Mesodermal cell (in vitro differentiated cells): Measurements from ENCODE around the gene ZNF683.

Experiments used
- H3K27ac ChIP-seq: 2 replicates; pipeline ENCODE4 v1.7.0; 2013; ENCODE audit warnings: mild to moderate bottlenecking, low read depth, low read length, moderate library complexity; ENCODE audit not compliant: severe bottlenecking
- H3K36me3 ChIP-seq: 2 replicates; pipeline ENCODE4 v1.7.1; 2013; ENCODE audit warnings: mild to moderate bottlenecking, low read length, moderate library complexity; ENCODE audit not compliant: control insufficient read depth, insufficient read depth
- H3K4me1 ChIP-seq: one replicate; pipeline ENCODE4 v1.7.1; 2013; ENCODE audit warnings: mild to moderate bottlenecking, low read length; ENCODE audit not compliant: insufficient read depth, control insufficient read depth, poor library complexity, severe bottlenecking
- H3K4me3 ChIP-seq: 2 replicates; pipeline ENCODE4 v1.7.0; 2013; ENCODE audit warnings: low read length, control low read depth, mild to moderate bottlenecking; ENCODE audit not compliant: insufficient read depth, poor library complexity, severe bottlenecking; ENCODE audit errors: extremely low read depth
- H3K9me3 ChIP-seq: 2 replicates; pipeline ENCODE4 v1.7.1; 2013; ENCODE audit warnings: mild to moderate bottlenecking, low read length, moderate library complexity; ENCODE audit not compliant: control insufficient read depth
- WGBS, 2 experiments: methylation state at CpG; one replicate each; pipeline ENCODE4 v1.1.5; 2013; ENCODE audit warnings: missing lambda C conversion rate in 2 of 2; ENCODE audit not compliant: insufficient coverage in 2 of 2; 5-methylcytosine and 5-hydroxymethylcytosine counted together

The ZNF683 gene

DNA sequence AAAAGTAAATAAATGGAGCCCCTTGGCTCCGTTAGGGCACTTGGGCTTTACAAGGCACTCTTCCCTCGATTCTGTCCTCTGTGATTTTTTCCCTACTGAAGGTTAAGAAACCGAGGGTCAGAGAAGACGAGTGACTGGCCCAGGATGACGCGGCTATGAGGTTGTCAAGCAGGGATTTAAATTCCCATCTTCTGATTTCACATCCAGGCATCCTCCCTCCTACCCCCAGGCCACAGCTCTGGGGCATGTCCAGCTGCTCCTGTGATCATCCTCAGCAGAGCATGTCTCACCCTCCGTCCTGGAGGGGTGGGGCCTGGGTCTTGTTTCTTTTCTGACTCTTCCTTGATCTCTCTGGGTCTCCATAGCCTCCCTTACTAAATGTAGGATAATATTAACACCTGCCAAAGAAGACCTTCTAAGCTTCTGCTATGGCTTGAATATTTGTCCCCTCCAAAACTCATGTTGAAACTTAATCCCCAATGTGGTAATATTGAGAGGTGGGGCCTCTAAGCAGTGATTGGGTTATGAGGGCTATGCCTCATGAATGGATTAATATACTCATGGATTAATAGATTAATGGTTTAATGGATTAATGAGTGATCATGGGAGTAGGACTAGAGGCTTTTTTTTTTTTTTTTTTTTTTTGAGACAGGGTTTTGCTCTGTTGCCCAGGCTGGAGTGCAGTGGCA is 23.2 kb downstream of the ZNF683 start:
- H3K4me3 ChIP-seq, result no peak overlapping the region
- H3K9me3 ChIP-seq, result no peaks in the 10 kb centered on the region
- H3K36me3 ChIP-seq, result no peaks in the 10 kb centered on the region
- H3K27ac ChIP-seq, result no peak overlapping the region
- 84 to 98% methylated on average over 3 to 6 of the region's 7 CpGs for WGBS, 2 experiments
- H3K4me1 ChIP-seq, result peaks cover 29% of the 10 kb centered on the region

- peaks cover 21% of the 10 kb centered on the region for H3K4me1 ChIP-seq
- no peak overlapping the region for H3K27ac ChIP-seq
- H3K36me3 ChIP-seq, result no peaks in the 10 kb centered on the region
- 85 to 91% methylated on average over 7 of the region's 10 CpGs for whole genome bisulfite sequencing, 2 experiments
- no peak overlapping the region for H3K4me3 ChIP-seq
- H3K9me3 ChIP-seq, result no peaks in the 10 kb centered on the region
Observed at GRCh38 chr1:26346274-26347033, 26.1 kb downstream of the ZNF683 start.

GRCh38 chr1:26345718-26346117 is 26.8 kb downstream of the ZNF683 start:
- Histone ChIP-seq H3K36me3 (no peaks in the 10 kb centered on the region), H3K4me3 (no peak overlapping the region), H3K4me1 (peaks cover 14% of the 10 kb centered on the region), H3K27ac (no peak overlapping the region), H3K9me3 (no peaks in the 10 kb centered on the region)
- WGBS, 2 experiments, result 86 to 96% methylated on average over 12 to 15 of the region's 15 CpGs

DNA sequence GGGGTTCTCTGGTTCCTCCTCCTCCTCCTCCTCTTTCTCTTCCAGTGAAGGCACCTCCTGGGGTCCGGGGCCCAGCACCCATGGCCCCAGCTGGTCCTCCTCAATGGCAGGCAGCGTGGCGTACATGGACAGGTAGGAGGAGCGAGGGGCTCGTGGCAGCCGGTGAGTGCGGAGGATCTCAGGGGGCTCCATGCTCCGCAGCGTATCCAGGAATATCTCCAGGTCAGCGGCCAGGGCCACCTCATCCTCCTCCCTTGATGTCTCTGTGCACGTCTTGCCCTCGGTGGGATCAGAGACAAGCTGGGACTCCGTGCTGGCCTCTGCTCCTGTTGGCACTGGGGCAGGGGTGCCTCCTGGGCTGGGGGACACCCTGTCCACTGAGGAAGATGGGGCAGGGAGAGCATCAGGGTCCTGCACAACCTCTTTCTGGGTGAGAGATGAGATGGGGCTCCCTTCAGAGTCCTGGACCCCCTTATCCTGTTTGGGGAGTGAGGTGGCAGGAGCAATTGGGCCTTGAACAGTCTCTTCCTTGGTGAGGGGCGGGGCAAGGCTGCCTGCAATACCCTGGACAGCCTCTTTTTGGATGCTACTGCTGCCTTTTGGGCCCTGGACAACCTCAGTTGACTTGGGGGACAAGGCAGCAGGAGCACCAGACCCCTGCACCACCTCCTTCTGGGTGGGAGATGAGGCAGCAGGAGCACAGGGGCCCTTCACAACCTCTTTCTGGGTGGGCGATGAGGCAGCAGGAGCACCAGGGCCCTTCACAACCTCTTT is 28.2 kb downstream of the ZNF683 start:
- Histone ChIP-seq H3K27ac (no peak overlapping the region), H3K4me1 (peaks cover 11% of the 10 kb centered on the region)
- 94 to 96% methylated on average over 14 of the region's 15 CpGs for WGBS, 2 experiments

DNA sequence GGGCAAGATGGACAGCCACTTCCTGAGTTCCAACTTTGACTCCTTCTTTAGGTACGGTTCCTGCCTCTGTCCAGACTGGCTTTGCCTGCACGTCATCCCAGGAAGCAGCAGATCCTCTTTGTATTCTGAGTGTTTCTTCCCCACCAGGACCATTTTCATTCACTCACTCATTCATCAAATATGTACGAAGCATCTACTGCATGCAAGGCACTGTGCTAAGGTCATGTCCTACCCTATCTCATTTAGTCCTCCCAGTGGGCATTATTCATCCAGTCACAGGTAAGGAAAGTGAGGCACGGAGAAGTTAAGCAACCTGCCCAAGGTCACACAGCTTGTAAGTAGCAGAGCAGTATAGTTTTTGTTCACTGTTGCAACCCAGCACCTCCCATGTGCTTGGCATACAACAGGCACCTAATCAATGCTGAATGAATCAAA is 32.5 kb downstream of the ZNF683 start:
- no peaks in the 10 kb centered on the region for H3K9me3 ChIP-seq
- no peak overlapping the region for H3K27ac ChIP-seq
- H3K4me1 ChIP-seq, result peaks cover 14% of the 10 kb centered on the region
- 88 to 92% methylated on average over 3 to 4 of the region's 4 CpGs for WGBS, 2 experiments
- H3K4me3 ChIP-seq, result no peak overlapping the region
- H3K36me3 ChIP-seq, result no peaks in the 10 kb centered on the region

More for the DNA sequence above, 28.2 kb downstream of the ZNF683 start:
- no peaks in the 10 kb centered on the region for H3K9me3 ChIP-seq
- H3K36me3 ChIP-seq, result no peaks in the 10 kb centered on the region
- no peak overlapping the region for H3K4me3 ChIP-seq

- WGBS, 2 experiments, result 89 to 100% methylated on average over 1 of the region's 1 CpG
- Histone ChIP-seq H3K36me3 (no peaks in the 10 kb centered on the region), H3K4me1 (peaks cover 14% of the 10 kb centered on the region), H3K4me3 (no peak overlapping the region), H3K9me3 (no peaks in the 10 kb centered on the region), H3K27ac (no peak overlapping the region)
Observed at GRCh38 chr1:26338670-26339069, 33.9 kb downstream of the ZNF683 start.

GRCh38 chr1:26337625-26338024 is 34.9 kb downstream of the ZNF683 start:
- 57 to 66% methylated on average over 3 of the region's 4 CpGs for WGBS, 2 experiments
- Histone ChIP-seq H3K36me3 (no peaks in the 10 kb centered on the region), H3K4me1 (peaks cover 14% of the 10 kb centered on the region), H3K9me3 (no peaks in the 10 kb centered on the region), H3K27ac (no peak overlapping the region), H3K4me3 (no peak overlapping the region)

- WGBS, 2 experiments, result 81 to 89% methylated on average over 6 of the region's 7 CpGs
- Histone ChIP-seq H3K4me1 (peaks cover 14% of the 10 kb centered on the region), H3K27ac (no peak overlapping the region), H3K36me3 (no peaks in the 10 kb centered on the region), H3K9me3 (no peaks in the 10 kb centered on the region), H3K4me3 (no peak overlapping the region)
Observed at GRCh38 chr1:26337206-26337535, 35.4 kb downstream of the ZNF683 start.

DNA sequence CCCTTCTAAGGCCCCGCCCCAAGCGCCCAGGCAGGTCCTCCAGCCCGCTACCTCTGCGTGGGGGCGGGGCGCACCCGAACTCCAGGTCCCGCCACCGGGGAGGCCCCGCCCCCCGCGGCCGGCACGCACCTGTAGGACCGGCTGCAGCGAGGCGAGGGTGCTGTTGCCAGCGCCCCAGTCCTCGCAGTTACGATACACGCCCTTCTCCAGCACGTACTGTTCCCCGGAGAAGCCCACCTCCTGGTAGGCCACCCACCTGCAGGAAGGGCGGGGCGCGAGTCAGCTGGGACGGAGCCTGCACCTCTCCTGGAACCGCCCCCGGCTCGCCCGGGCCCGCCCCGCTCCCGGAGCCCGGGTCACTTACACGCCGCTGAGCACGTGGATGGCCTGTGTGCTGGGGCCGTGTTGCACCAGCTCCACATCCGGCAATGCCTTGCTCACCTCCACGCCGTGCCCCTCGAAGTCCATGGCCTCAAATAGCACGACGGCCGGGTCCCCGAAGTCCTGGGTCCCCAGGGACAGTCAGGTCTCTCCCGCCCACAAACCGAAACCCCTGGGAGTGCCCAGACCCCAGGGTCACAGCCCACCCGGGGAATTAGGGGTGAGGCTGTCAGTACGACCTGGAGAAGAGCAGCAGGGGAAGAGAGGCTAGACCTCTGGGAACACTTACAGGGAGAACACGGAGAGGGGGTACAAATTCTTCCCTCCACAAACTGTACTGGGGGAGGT is 35.9 kb downstream of the ZNF683 start:
- H3K36me3 ChIP-seq, result no peaks in the 10 kb centered on the region
- WGBS, 2 experiments, result 20 to 27% methylated on average over 37 of the region's 52 CpGs
- H3K4me3 ChIP-seq, result peak overlapping the region; percentile 52
- H3K9me3 ChIP-seq, result no peaks in the 10 kb centered on the region
- H3K4me1 ChIP-seq, result peaks cover 14% of the 10 kb centered on the region
- H3K27ac ChIP-seq, result no peak overlapping the region

DNA sequence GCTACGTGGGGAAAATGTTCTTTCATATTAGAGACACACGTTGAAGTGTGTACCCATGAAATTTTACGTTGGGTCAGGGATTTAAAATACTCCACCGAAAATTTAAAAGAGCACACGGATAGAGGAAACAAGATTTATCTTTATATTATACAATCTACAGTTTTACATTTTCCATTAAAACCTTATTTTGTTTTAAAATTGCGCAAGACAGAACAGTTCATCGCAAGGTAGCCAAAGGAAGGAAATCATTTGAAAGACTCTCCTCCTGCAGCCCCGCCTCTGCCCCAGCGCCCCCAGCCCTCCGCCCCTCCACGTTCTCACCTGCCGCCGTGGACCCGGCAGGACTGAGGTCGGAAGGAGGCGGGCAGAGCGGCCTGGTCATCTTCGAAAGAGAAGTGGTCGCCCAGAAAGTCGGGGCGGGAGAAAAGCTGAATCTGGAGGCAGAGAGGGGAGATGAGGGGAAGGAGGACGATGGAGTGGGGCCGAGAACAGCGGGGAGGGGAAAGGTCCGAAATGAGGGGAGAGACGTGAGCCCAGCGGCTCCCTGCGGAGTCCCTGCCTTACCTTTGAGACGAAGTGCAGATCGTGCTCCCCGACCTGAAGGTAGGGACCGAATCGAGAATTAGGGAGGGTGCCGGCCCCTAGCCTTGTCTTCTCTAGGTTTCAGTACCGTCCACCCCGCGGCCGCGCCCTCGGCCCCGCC is 36.6 kb downstream of the ZNF683 start:
- no peaks in the 10 kb centered on the region for H3K9me3 ChIP-seq
- no peak overlapping the region for H3K27ac ChIP-seq
- no peaks in the 10 kb centered on the region for H3K36me3 ChIP-seq
- peak overlapping the region; percentile 52 for H3K4me3 ChIP-seq
- WGBS, 2 experiments, result 1 to 3% methylated on average over 28 to 34 of the region's 41 CpGs
- peaks cover 14% of the 10 kb centered on the region for H3K4me1 ChIP-seq
